Measurements from ENCODE around the gene OR6V1. TPM values are rescaled to one million over a fixed set of nuclear protein-coding genes. Genes with fewer than 3 reads are reported as not detected.

Gene OR6V1
- total RNA-seq, 1 experiment from 2014 or later, result not detected

GRCh38 chr7:143023047-143023446, 29.1 kb upstream of the OR6V1 start:
- Mint-ChIP-seq H3K9me3 (peaks cover 7% of the 10 kb centered on the region), H3K27me3 (ENCODE audit: low read depth) (peaks cover 3% of the 10 kb centered on the region; the same call in 1 of the 2 replicates), H3K4me1 (no peaks in the 10 kb centered on the region), H3K36me3 (no peaks in the 10 kb centered on the region), H3K4me3 (no peak overlapping the region), H3K27ac (no peak overlapping the region)
- TF ChIP-seq EMX1 (CRISPR knock-in tag; IDR thresholded peaks at IDR 0.05) (no peak), RORB (CRISPR knock-in tag; IDR thresholded peaks at IDR 0.05) (no peak), ZNF512 (CRISPR knock-in tag; IDR thresholded peaks at IDR 0.05; ENCODE audit: borderline replicate concordance) (no peak)
- POLR2A ChIA-PET, result no interaction called here
- ATAC-seq (no peak), DNase-seq (ENCODE audit: low spot score) (no peak)
- CTCF ChIA-PET, result interaction anchor here (1.0 kb wide), 1 partner anchor 192 kb away, joined by 4 read pairs; no protein-coding TSS in a partner anchor

GRCh38 chr7:143025371-143025770, 26.8 kb upstream of the OR6V1 start:
- TF ChIP-seq ZNF219 (CRISPR knock-in tag; IDR thresholded peaks at IDR 0.05; ENCODE audit: borderline replicate concordance), result no peak
- TF ChIP-seq FOXP4 (CRISPR knock-in tag; IDR thresholded peaks at IDR 0.05), result no peak
- TF ChIP-seq ZNF317 (CRISPR knock-in tag; IDR thresholded peaks at IDR 0.05; ENCODE audit: borderline replicate concordance, low read depth), result no peak
- TF ChIP-seq TEAD4 (CRISPR knock-in tag; IDR thresholded peaks at IDR 0.05), result no peak
- TF ChIP-seq CREB1 (CRISPR knock-in tag; IDR thresholded peaks at IDR 0.05), result no peak
- TF ChIP-seq ARID4B (CRISPR knock-in tag; IDR thresholded peaks at IDR 0.05; ENCODE audit: borderline replicate concordance), result no peak
- no peak for TF ChIP-seq ZNF232 (CRISPR knock-in tag; IDR thresholded peaks at IDR 0.05)
- TF ChIP-seq USF1 (CRISPR knock-in tag; IDR thresholded peaks at IDR 0.05), result no peak
- TF ChIP-seq RORB (CRISPR knock-in tag; IDR thresholded peaks at IDR 0.05), result no peak
- TF ChIP-seq ATF1 (CRISPR knock-in tag; IDR thresholded peaks at IDR 0.05), result no peak
- TF ChIP-seq ZNF416 (CRISPR knock-in tag; IDR thresholded peaks at IDR 0.05), result no peak
- no peak for TF ChIP-seq KAT7 (CRISPR knock-in tag; IDR thresholded peaks at IDR 0.05; ENCODE audit: borderline replicate concordance)
- TF ChIP-seq JUN (CRISPR knock-in tag; IDR thresholded peaks at IDR 0.05), result no peak
- no peak for TF ChIP-seq CREM (CRISPR knock-in tag; IDR thresholded peaks at IDR 0.05)
- TF ChIP-seq SMAD4 (CRISPR knock-in tag; IDR thresholded peaks at IDR 0.05), result no peak
- TF ChIP-seq FOXK1 (CRISPR knock-in tag; IDR thresholded peaks at IDR 0.05), result no peak
- CTCF ChIA-PET, result interaction anchor here (1.4 kb wide), 1 partner anchor 190 kb away, joined by 3 read pairs; no protein-coding TSS in a partner anchor
- Mint-ChIP-seq H3K9me3 (peaks cover 4% of the 10 kb centered on the region; the same call in 1 of the 2 replicates), H3K27me3 (ENCODE audit: low read depth) (no peaks in the 10 kb centered on the region), H3K4me1 (no peaks in the 10 kb centered on the region), H3K27ac (no peak overlapping the region), H3K36me3 (no peaks in the 10 kb centered on the region), H3K4me3 (no peak overlapping the region)
- no peak for DNase-seq (ENCODE audit: low spot score)
- no peak for ATAC-seq
- POLR2A ChIA-PET, result interaction anchor here (0.6 kb wide), 1 partner anchor 186 kb away, joined by 5 read pairs; no protein-coding TSS in a partner anchor
